ENCODE results near the gene CDH24. TPM values are rescaled to one million over a fixed set of nuclear protein-coding genes. Genes with fewer than 3 reads are reported as not detected.

Gene CDH24
- total RNA-seq, 1 donor from 2014 or later: 1.3 TPM

GRCh38 chr14:23066368-23066767, 9.0 kb upstream of the CDH24 start:
- intact Hi-C loops (cut with micrococcal nuclease): loop anchor here (5.0 kb wide), 1 partner anchor 236 kb away; the partner anchor contains the start of gene PPP1R3E
- Mint-ChIP-seq H3K4me1 (peaks cover 27% of the 10 kb centered on the region), H3K36me3 (ENCODE audit: low read depth) (peaks cover 78% of the 10 kb centered on the region), H3K9me3 (no peaks in the 10 kb centered on the region), H3K4me3 (no peak overlapping the region), H3K27ac (no peak overlapping the region), H3K27me3 (no peaks in the 10 kb centered on the region)
- TF ChIP-seq CTCF (IDR thresholded peaks at IDR 0.05): no peak
- ATAC-seq (ENCODE audit: low read depth): no peak
- DNase-seq: no peak
- ChIA-PET CTCF (interaction anchor here (1.0 to 2.1 kb wide), 4 partner anchors 9 to 105 kb away, joined by 3 to 5 read pairs (median 4); partner anchors contain the start of gene CDH24), POLR2A (interaction anchor here (1.2 kb wide), 1 partner anchor 28 kb away, joined by 4 read pairs; no protein-coding TSS in a partner anchor)

GRCh38 chr14:23063601-23064000, 6.3 kb upstream of the CDH24 start:
- CTCF ChIA-PET: interaction anchor here (1.1 to 10.5 kb wide), 2 partner anchors 13 to 78 kb away, joined by 3 to 284 read pairs; partner anchors contain the start of gene AJUBA
- H3K4me3 Mint-ChIP-seq: no peak overlapping the region
- H3K27ac Mint-ChIP-seq: no peak overlapping the region
- no peaks in the 10 kb centered on the region for H3K27me3 Mint-ChIP-seq
- no peaks in the 10 kb centered on the region for H3K9me3 Mint-ChIP-seq
- ATAC-seq (ENCODE audit: low read depth) (no peak), DNase-seq (no peak)
- H3K4me1 Mint-ChIP-seq: peaks cover 2% of the 10 kb centered on the region
- H3K36me3 Mint-ChIP-seq (ENCODE audit: low read depth): peaks cover 94% of the 10 kb centered on the region
- intact Hi-C loops (cut with micrococcal nuclease): no loop called here
- no peak for TF ChIP-seq CTCF (IDR thresholded peaks at IDR 0.05)
- POLR2A ChIA-PET: no interaction called here

- no peak overlapping the region for H3K4me3 Mint-ChIP-seq
- no peak for DNase-seq
- peaks cover 86% of the 10 kb centered on the region for H3K36me3 Mint-ChIP-seq (ENCODE audit: low read depth)
- no peak overlapping the region for H3K27ac Mint-ChIP-seq
- ChIA-PET CTCF (interaction anchor here (0.7 to 10.5 kb wide), 6 partner anchors 9 to 87 kb away, joined by 3 to 284 read pairs (median 4); partner anchors contain the start of gene AJUBA), POLR2A (interaction anchor here (0.7 kb wide), 2 partner anchors 8 to 94 kb away, joined by 4 to 6 read pairs; no protein-coding TSS in a partner anchor)
- H3K27me3 Mint-ChIP-seq: no peaks in the 10 kb centered on the region
- intact Hi-C loops (cut with micrococcal nuclease): no loop called here
- TF ChIP-seq CTCF (IDR thresholded peaks at IDR 0.05): no peak
- ATAC-seq (ENCODE audit: low read depth): no peak
- peaks cover 6% of the 10 kb centered on the region for H3K4me1 Mint-ChIP-seq
- H3K9me3 Mint-ChIP-seq: no peaks in the 10 kb centered on the region
Observed at GRCh38 chr14:23062002-23062401, 4.7 kb upstream of the CDH24 start.

GRCh38 chr14:23060536-23061260, 3.4 kb upstream of the CDH24 start:
- ChIA-PET CTCF (interaction anchor here (1.1 to 10.5 kb wide), 6 partner anchors 8 to 490 kb away, joined by 3 to 284 read pairs (median 27); partner anchors contain the start of gene AJUBA), POLR2A (interaction anchor here (3.6 kb wide), 1 partner anchor 74 kb away, joined by 26 read pairs; no protein-coding TSS in a partner anchor)
- no peak overlapping the region for H3K4me3 Mint-ChIP-seq
- peaks cover 18% of the 10 kb centered on the region for H3K4me1 Mint-ChIP-seq
- H3K27ac Mint-ChIP-seq: no peak overlapping the region
- intact Hi-C loops (cut with micrococcal nuclease): no loop called here
- H3K27me3 Mint-ChIP-seq: peaks cover 2% of the 10 kb centered on the region
- H3K36me3 Mint-ChIP-seq (ENCODE audit: low read depth): peaks cover 73% of the 10 kb centered on the region
- TF ChIP-seq CTCF (IDR thresholded peaks at IDR 0.05): no peak
- H3K9me3 Mint-ChIP-seq: no peaks in the 10 kb centered on the region
- ATAC-seq (ENCODE audit: low read depth) (no peak), DNase-seq (no peak)

All from activated B cell treated with CpG ODN at 0.5 μM for 24 hours (primary cell).